GM12872 (cell line): Measurements from ENCODE around the gene RHEB.

Experiments used
- CTCF ChIP-seq: IDR thresholded peaks from 3 replicates; pipeline ENCODE4 v1.5.1; 2011; ENCODE audit warnings: low read depth, mild to moderate bottlenecking, low read length, moderate library complexity; ENCODE audit not compliant: insufficient read depth

The RHEB gene

GRCh38 chr7:151416941-151417315, 102.8 kb downstream of the RHEB start:
- TF ChIP-seq CTCF = no peak

GRCh38 chr7:151416112-151416940, 103.4 kb downstream of the RHEB start:
- no peak for TF ChIP-seq CTCF
